Measurements from ENCODE around the gene CBX2.

GRCh38 chr17:79830763-79831264 is 52.9 kb downstream of the CBX2 start:
- TF ChIP-seq SPI1 (IDR thresholded peaks at IDR 0.05; ENCODE audit: borderline replicate concordance, low read depth) (no peak), CTCF (IDR thresholded peaks at IDR 0.05; ENCODE audit: insufficient read depth, low read length) (no peak), REST (IDR thresholded peaks at IDR 0.05; ENCODE audit: insufficient replicate concordance, low read depth) (no peak)

Measured in HL-60 (cell line).